Stimulated activated CD4-positive, alpha-beta T cell treated with anti-CD3 and anti-CD28 coated beads, TNF-alpha, amount 100 ng/mL, for 24 hours (primary cell): ENCODE data around the gene POGK.
"Not testable (repeated sequence)": the region's sequence is repeated elsewhere in the genome, so short reads cannot be mapped to it uniquely, and the experiment has no call there.

Experiments
- DNase-seq, 3 experiments: peaks; one replicate each; pipeline ENCODE4 v3.0.0-alpha.2; 2020; ENCODE audit warnings: low read depth in 3 of 3

POGK gene, protein sequence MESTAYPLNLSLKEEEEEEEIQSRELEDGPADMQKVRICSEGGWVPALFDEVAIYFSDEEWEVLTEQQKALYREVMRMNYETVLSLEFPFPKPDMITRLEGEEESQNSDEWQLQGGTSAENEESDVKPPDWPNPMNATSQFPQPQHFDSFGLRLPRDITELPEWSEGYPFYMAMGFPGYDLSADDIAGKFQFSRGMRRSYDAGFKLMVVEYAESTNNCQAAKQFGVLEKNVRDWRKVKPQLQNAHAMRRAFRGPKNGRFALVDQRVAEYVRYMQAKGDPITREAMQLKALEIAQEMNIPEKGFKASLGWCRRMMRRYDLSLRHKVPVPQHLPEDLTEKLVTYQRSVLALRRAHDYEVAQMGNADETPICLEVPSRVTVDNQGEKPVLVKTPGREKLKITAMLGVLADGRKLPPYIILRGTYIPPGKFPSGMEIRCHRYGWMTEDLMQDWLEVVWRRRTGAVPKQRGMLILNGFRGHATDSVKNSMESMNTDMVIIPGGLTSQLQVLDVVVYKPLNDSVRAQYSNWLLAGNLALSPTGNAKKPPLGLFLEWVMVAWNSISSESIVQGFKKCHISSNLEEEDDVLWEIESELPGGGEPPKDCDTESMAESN

DNA sequence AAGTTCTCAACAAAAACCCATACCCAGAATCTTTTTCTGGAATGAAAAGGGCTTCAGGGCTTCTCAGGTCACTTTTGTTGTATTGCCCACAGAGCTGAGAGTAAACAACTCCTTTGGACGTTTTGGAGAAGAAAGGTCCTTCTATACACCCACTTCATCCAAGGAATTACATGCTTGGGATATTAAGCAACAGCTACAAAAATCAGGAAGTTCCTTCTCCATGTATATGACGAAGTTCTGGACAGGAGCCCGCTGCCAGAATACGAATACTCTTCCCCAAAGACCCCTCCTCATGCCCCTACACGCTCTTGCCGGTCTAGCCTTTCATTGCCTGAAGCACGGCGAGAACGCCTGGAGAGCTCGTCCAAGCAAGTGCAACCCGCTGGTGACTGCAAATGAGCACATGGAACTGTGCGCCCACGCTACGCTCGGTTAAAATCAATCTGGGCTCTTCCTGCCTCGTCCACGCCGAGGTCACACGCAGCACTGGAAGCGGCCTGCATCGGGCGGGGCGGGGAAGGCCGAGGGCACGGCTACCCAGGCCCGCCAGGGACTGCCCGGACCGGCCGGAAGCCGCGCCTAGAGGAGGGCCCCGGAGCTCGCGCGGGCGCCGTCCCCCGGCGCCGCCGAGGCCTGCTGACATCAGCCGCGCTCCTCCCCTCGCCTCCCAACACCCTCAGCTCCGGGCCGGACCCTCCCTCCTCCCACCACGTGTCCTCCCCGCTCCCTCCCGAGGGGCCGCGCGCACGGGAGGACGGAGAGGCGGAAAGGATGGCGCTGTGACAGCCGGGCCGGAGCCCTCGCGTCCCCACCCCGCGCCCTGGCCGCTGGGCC is at the start of gene POGK:
TSS of gene POGK (plus strand) at position 710 of the 834 bp plus-strand sequence. CDS start 1,482 bp downstream, outside the sequence.
- peak; percentile 67 to 87 (median 76) for DNase-seq

DNA sequence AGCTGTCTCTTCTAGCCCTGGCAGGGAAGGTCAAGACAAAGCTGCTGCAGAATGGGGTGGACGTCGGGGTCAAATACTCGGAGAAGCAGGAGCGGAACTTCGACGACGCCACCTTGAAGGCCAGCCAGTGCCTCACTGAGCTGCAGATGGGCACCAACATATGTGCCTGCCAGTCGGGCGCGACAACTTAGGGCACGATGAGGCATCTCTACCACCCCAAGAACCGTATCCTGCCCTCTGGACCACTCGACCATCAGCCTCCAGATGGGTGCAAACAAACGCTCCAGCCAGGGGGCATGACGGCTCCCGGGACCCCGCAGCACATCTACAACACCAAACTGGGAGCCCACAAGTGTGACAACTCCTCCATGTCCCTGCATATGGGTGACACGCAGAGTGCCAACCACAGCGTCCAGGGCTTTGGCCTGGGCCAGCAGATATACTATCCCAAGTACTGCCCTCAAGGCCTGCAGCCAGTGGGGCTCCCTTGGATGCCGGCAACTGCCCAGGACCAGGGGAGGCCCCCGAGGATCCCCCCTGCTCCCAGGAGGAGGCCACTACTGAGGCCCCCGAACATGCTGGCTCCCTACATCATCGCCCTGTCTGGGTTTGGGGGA is 42.5 kb upstream of the POGK start:
- no peak for DNase-seq

DNA sequence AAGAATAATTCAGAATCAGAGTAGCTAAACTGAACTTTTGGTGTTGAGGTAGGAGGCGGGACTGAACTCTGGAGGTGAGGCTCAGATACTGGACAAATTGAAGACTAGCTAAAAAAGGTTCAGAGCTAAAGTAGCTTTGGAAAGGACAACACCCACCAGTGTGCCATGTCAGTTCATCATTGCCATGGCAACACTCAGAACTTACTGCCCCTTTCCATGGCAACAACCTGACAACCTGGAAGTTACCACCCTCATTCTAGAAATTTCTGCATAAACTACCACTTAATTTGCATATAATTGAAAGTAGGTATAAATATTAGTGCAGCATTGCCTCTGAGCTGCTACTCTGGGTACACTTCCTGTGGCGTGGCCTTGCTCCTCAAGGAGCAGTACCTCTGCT is 30.3 kb upstream of the POGK start:
- no peak for DNase-seq

DNA sequence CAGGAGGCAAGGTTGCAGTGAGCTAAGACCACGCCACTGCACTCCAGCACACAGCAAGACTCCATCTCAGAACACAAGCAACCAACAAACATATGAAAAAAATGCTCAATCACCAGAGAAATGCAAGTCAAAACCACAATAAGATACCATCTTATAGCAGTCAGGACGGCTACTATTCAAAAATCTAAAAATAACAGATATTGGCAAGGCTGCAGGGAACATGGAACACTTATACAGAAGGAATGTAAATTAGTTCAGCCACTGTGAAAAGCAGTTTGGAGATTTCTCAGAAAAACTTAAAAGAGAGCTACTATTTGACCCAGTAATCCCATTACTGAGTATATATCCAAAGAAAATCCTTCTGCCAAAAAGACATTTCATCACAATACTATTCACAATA is 27.6 kb upstream of the POGK start:
- DNase-seq, result no peak

DNA sequence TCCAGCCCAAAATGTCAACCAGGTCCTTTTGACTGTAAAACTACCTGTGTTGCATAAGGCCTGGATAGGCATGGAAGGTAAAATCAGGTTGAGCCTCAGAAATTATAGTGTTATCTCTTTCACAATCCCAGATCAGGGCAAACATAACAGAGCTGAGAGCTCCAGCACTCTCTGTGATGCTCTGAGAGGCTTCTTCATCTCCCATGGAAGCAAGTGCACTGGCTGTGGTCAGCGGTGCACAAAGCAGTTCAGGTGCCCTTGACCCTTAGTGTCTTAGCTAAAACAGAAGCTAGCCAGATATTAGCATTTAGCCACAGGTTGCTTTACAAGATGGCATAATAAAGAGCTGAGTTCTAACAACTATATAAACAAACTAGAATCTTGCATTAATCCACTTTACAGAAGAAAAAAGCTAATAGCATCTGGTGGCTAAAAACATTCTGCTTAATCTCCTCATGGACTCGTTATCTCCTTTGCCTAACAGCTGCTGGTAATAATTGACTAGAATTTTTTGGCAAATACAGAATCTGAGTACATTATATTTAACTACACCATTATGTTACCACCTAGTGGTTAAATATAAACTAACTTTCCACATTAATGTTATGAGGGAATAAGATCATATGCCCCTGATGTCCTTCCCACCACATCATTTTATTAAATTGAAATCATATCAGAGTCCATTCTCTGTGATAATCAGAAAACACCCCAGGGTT is 25.6 kb upstream of the POGK start:
- no peak for DNase-seq

DNA sequence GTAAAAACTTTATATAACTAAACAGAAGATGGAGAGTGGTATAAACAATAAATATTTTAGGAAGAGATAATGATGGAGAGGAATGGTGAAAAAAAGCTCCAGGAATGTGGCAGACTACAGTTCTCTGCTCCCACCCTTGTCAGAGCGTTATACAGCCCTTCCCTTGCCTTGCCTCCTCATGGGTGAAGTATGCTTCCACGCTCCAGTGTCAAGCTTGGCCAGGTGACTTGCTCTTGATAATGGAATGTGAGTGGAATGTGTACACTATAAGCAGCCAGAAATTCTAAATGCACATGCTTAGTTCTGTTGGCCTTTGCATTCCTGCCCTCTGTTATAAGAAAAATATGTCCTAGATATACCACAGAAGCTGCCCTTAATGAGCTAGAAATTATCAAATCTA is 24.7 kb upstream of the POGK start:
- no peak for DNase-seq

DNA sequence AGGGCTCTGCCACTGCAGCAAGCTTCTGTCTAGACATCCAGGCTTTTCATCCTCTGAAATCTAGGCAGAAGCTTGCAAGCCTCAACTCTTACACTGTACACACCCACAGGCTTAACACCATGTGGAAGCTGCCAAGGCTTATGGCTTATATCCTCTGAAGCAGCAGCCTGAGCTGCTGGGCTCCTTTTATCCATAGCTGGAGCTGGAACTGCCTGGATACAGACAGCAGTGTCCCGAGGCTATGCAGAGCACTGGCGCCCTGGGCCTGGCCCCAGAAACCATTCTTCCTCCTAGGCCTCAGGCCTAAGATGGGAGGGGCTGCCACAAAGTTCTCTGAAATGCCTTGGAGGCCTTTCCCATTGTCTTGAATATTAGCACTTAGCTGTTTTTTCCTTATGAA is 19.3 kb upstream of the POGK start:
- DNase-seq, result no peak

DNA sequence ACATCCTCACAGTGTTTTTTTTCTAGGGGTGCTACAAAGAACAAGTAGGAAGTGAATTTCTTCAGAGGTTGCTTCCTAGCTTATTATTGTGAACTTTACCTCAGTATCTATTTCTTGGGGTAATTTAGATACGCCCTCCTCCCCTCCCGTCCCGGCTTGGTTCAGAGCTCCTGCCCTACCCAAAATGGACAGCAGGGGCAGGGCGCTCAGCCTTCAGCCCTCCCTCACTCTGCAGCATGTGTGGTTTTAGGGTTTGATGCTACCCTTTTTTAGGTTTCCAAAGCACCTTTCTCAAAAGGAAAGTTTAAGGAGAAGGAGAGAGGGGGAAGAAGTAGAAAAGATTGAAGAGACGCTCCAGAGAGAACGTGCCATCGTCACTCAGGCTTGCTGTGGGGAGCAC is 16.9 kb upstream of the POGK start:
- no peak for DNase-seq

DNA sequence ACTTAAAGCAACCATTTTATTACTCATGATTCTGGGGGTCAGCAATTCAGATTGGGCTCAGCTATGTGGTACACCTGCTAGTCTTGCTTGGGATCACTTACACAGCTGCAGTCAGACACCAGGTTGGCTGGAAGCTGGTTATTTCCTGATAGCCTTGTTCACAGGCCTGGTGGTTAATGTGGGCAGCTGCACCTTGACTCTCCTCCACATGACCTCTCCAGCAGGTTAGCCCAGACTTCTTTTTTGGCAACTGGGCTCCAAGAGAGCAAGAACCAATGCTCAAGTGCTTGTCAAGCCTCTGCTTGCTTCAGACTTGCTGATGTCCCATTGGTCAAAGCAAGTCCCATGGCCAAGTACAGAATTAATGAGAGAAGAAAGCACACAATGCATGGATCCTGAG is 11.8 kb upstream of the POGK start:
- no peak for DNase-seq

DNA sequence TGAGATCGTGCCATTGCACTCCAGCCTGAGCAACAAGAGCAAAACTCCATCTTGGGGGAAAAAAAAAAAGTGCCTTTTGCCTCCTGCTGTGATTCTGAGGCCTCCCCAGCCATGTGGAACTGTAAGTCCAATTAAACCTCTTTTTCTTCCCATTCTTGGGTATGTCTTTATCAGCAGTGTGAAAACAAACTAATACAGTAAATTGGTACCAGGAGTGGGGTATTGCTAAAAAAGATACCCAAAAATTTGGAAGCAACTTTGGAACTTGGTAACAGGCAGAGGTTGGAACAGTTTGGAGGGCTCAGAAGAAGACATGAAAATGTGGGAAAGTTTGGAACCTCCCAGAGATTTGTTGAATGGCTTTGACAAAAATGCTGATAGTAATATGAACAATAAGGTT is 9.5 kb upstream of the POGK start:
- DNase-seq, result not testable (repeated sequence)

DNA sequence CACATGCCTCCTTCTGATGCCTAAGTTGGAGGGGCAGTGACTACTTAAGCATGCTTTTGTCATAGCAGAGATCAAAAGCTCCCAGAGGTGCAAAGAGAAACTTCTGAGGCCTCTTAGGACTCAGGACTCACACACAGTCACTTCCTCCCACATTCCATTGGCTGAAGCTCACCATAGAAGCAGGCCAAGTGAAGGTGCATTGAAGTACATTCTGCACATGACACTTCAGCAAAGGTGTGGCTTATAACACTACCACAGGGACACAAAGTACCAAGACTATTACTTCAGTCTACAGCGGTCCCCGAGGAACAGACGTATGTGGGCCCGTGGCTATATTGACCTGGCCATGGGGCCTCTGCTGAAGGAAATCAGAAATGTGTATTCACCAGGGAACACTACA is 2.5 kb upstream of the POGK start:
- DNase-seq, result no peak

DNA sequence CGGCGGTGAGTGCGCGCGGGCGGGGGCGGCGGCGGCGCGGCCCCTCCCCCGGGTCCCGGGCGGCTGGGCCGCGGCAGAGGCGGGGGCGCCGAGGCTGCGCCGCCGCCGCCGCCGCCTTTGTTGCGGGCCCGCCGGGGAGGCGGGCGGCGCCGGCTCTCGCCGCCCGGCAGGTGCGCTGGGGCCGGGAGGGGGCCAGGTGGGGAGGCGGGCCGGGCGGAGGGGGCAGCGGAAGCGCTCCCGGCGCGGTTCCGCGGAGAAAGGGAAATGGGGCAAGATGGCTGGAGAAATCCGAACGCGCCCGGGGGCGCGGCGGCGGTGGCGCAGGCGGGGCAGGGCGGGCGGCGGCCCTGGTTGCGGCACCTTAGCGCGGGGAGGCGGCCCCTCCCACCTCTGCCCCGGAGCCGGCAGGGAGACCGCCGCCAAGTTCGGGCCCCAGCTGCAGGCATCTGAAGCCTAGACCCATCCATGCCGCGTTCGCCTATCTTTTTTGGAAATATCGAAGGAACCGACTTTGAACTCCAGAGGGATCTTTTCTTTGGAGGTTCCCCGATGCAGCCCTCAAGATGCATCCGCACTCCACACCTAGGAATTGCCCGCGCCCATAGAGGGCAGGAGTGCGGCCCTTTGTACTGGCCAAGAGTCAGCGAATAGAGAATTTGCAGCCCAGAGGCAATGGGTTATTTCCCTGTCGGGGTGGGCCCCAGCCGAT is 479 bp downstream of the POGK start:
- peak; percentile 28 to 56 (median 30) for DNase-seq

DNA sequence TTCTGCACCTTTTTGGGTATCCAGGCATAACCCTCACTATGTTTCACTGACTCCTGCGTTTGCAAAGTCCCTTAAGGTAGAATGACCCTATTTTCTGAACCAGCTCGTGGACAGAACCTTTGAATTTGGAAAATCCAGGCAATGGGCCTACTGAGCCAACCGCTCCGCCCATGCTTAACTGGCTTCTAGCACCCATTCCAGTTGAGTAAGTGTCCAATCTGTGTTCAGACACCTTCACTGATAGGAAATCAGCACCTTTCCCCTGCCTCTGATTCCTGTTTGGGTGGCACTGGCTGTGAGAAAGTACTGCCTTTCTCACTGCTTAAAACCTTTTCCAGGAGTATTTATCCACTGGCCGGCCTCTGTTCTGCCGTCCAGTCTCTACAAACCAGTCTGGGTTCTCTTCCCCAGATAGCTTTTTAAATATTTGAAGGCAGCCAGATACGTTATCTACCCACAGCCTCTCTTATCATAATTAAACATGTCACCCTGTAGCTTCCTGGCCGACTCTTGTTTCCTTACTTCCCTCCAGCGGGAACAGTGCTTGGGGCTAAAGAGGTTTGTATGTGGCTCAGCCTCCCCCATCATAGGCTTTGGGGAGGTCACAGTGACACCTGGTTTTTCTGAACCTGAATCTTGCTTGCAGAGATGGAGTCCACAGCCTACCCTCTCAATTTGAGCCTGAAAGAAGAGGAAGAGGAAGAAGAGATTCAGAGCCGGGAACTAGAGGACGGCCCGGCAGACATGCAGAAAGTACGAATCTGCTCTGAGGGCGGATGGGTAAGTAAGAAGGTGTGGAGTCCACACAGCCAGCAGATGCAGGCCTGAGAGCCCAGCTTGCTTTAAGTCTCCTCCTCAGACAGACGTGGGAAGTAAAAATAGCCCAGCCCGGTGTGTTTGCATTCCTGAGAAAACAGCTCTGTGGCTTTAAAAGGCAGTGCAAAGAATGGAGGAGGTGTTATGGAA is 1.3 kb downstream of the POGK start:
- DNase-seq, result no peak

DNA sequence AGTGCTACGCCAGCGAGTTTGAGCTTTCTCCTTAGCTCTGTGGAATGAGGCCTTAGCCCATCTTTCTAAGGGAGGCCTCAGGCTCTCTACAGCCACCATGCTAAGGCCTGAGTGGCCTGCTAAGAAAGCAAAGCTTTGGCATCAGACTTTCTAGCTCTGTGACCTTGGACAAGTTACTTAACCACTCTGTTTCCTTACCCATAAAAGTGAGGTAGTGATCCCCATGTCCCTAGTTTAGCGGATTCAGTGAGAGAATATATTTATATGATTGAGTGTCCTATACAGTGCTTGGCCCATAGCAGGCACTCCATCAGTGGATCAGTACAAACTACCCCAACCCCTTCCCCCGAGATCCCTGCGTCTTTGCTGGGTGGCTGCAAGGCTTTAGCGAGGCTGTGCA is 4.0 kb downstream of the POGK start:
- no peak for DNase-seq

DNA sequence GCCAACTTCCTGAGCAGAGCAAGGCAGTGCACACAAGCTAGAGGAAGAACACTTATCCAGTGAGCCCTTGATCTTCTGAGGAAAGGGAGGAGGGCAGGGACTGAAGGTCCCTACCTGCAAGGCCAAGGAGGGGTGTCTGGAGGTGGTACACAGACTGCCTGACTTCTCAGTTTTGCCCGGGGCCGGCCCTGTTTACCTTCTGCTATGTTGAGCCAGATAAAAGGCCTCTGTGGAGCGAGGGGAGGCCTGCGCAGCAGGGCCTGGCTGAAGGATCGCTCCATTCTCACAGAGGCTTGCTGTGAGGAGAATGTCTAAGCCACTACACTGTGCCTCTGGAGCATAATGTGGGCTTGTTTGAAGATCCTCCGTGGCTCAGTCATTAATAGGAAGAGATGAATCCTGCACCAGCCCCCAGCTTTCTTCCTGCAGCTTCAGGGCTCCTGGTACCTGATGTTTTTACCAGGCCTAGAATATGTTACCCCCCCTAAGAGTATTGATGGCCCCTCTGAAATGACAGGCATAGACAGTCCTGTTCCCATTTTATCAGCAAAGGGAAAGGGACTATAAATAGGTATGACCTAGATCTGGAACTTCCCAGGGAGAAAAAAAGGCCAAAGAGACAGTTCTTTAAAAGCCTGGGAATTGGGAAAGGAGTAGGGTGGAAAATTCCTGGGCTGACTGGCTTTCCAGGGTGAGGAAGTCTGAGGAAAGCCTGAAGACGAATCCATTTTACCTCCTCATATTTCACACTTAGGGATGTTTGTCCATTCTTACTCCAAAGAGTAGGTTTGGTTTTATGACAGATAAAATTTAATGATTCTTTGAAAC is 4.7 kb downstream of the POGK start:
- DNase-seq, result no peak

DNA sequence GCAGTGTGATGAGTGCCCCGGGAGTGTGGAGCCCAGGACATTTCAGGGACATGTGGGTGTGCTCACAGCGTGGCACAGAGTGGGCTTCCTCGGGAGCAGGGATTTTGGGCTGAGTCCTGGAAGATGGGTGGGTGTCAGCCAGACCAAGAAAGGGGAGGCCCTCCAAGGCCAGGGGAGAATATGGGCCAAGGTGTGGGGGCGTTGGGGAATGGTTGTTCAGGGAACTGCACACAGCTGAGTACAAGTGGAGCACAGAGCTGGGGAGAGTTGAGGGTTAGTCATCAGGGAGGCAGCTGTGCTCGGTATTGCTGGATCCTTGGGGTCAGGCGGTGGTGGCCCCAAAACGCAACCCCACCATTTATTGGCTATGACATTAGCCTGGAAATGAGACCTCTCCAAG is 5.5 kb downstream of the POGK start:
- DNase-seq, result no peak

DNA sequence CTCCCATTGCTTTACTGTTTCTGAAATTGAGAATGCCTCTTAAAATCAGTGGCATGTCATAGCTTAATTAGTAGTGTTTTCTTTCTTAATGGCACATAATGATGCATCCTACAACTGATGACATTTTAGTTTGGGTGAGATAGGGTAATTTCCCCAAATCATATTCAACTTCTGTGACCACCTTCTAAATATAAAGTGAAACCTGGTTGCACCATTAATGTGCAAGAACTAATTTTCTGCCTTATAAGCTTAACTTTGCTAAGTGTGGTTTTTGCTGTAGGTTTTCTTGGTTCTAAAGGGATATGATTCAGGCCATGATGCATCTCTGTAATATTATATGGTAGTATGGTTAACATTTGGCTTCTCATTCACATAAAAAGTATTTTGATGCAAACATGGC is 8.9 kb downstream of the POGK start:
- DNase-seq, result no peak

DNA sequence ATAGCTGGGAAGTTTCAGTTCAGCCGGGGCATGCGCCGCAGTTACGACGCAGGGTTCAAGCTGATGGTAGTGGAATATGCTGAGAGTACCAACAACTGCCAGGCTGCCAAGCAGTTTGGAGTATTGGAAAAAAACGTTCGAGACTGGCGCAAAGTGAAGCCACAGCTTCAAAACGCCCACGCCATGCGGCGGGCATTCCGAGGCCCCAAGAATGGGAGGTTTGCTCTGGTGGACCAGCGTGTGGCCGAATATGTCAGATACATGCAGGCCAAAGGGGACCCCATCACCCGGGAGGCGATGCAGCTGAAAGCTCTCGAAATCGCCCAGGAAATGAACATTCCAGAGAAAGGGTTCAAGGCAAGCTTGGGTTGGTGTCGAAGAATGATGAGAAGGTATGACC is 9.9 kb downstream of the POGK start:
- no peak for DNase-seq

DNA sequence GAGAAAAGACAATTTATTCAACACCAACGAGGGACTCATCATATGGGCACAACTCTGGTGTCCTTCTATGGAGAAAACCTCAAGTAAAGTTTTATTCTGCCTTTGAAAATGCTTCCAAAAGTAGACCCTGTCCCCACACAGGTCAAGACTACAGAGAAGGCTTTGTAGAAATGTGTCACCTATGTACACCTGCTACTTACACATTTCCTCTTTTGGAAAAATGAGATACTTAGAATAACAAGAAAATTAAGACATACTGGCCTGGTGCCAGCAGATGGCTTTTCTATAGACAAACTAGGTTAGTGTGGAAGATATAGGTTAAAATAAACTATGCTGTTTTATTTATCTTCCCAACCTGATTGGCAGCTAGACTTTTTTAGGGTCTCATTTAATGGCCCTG is 13.6 kb downstream of the POGK start:
- no peak for DNase-seq
